PC-9 (cell line): Measurements from ENCODE around the gene EPHB2. TPM values are rescaled to one million over a fixed set of nuclear protein-coding genes. Genes with fewer than 3 reads are reported as not detected.

Experiments used
- BruUV-seq: library from RNA; stranded (reverse); fragments of 400-500 nt; replicated peaks from 2 replicates; lab custom pipeline; 2021; lab: Mats Ljungman, UMichigan
- CTCF ChIA-PET: fragments of 300-600 bp; sonication (Branson Sonifier 250); formaldehyde crosslinking; loops from one replicate; lab custom pipeline; 2022; ENCODE audit warnings: antibody characterized with exemption; lab: Charles Lee
- POLR2A ChIA-PET: fragments of 300-600 bp; sonication (Branson Sonifier 250); formaldehyde crosslinking; loops from one replicate; lab custom pipeline; 2022; ENCODE audit warnings: antibody characterized with exemption; ENCODE audit not compliant: unreplicated experiment; lab: Charles Lee
- DNase-seq, 2 experiments: peaks; one replicate each; pipeline versions ENCODE4 v3.0.0 to v3.0.0-alpha.2; 2015 to 2022; ENCODE audit warnings: mixed read lengths in 1 of 2
- H2AFZ ChIP-seq: fragments of 200-600 bp; sonication (generic); 2 replicates; pipeline ENCODE4 v1.8.1; 2017; ENCODE audit warnings: antibody characterized with exemption
- H3F3A ChIP-seq: fragments of 200-600 bp; sonication (generic); 2 replicates; pipeline ENCODE4 v1.8.1; 2017; ENCODE audit warnings: antibody characterized with exemption, mild to moderate bottlenecking, low read depth; ENCODE audit not compliant: insufficient read depth
- H3K27ac ChIP-seq: fragments of 200-600 bp; sonication (generic); 2 replicates; pipeline ENCODE4 v1.6.1; 2016; ENCODE audit warnings: mixed run types
- H3K27me3 ChIP-seq: fragments of 200-600 bp; sonication (generic); 2 replicates; pipeline ENCODE4 v1.6.1; 2016; ENCODE audit warnings: low read depth, mixed run types; ENCODE audit not compliant: insufficient read depth
- H3K36me3 ChIP-seq: fragments of 200-600 bp; sonication (generic); 2 replicates; pipeline ENCODE4 v1.6.1; 2016; ENCODE audit warnings: low read depth, mixed run types
- H3K4me1 ChIP-seq: fragments of 200-600 bp; sonication (generic); replicated peaks from 2 replicates; pipeline ENCODE4 v1.6.1; 2016; ENCODE audit warnings: mixed run types; ENCODE audit not compliant: insufficient read depth
- H3K4me2 ChIP-seq: fragments of 200-600 bp; sonication (generic); 2 replicates; pipeline ENCODE4 v1.6.1; 2017; ENCODE audit warnings: mixed run types
- H3K4me3 ChIP-seq: fragments of 200-600 bp; sonication (generic); 2 replicates; pipeline ENCODE4 v1.6.1; 2016; ENCODE audit warnings: mixed run types
- H3K79me2 ChIP-seq: fragments of 200-600 bp; sonication (generic); 2 replicates; pipeline ENCODE4 v1.6.1; 2017; ENCODE audit warnings: low read depth, mixed run types
- H3K9me2 ChIP-seq: fragments of 200-600 bp; sonication (generic); 2 replicates; pipeline ENCODE4 v1.8.1; 2017; ENCODE audit warnings: mild to moderate bottlenecking; ENCODE audit not compliant: insufficient read depth
- H3K9me3 ChIP-seq: fragments of 200-600 bp; sonication (generic); 2 replicates; pipeline ENCODE4 v1.8.1; 2016; ENCODE audit warnings: low read depth; ENCODE audit not compliant: insufficient read depth
- H4K20me1 ChIP-seq: fragments of 200-600 bp; sonication (generic); 2 replicates; pipeline ENCODE4 v1.8.1; 2017; ENCODE audit not compliant: insufficient read depth
- CTCF ChIP-seq: fragments of 200-600 bp; sonication (generic); conservative IDR thresholded peaks from 2 replicates; pipeline ENCODE4 v1.6.1; 2017; ENCODE audit warnings: mixed run types, antibody characterized with exemption, mild to moderate bottlenecking, moderate library complexity
- EZH2 ChIP-seq: fragments of 200-600 bp; sonication (generic); IDR thresholded peaks from 2 replicates; pipeline ENCODE4 v1.8.0; 2017; ENCODE audit warnings: antibody characterized with exemption, low read depth
- intact Hi-C: fragments of 100-400 bp; cut with micrococcal nuclease; formaldehyde crosslinking; loops from one replicate; pipeline ENCODE4 v1.10.0; 2022; ENCODE audit not compliant: unreplicated experiment
- total RNA-seq: library from RNA; stranded (reverse); gene quantifications from 2 replicates; pipeline ENCODE4 v1.2.3, GENCODE V29; 2021

EPHB2 gene
- total RNA-seq, 1 experiment from 2014 or later: 26.7 TPM

- intact Hi-C loops: no loop called here
- BruUV-seq: no TSS peak
- Histone ChIP-seq H3K27ac (no peak overlapping the region), H3K79me2 (no peaks in the 10 kb centered on the region), H3K27me3 (no peaks in the 10 kb centered on the region), H2AFZ (no peak overlapping the region), H3K4me1 (peaks cover 34% of the 10 kb centered on the region), H4K20me1 (no peaks in the 10 kb centered on the region), H3F3A (peaks cover 34% of the 10 kb centered on the region), H3K9me3 (no peaks in the 10 kb centered on the region), H3K4me3 (no peak overlapping the region), H3K4me2 (no peak overlapping the region), H3K9me2 (no peaks in the 10 kb centered on the region), H3K36me3 (no peaks in the 10 kb centered on the region)
- no peak for TF ChIP-seq CTCF
- no peak for TF ChIP-seq EZH2
- no peak for DNase-seq
- ChIA-PET POLR2A (no interaction called here), CTCF (no interaction called here)
Observed at GRCh38 chr1:22753481-22753971, 42.9 kb downstream of the EPHB2 start.

- no peaks in the 10 kb centered on the region for H4K20me1 ChIP-seq
- BruUV-seq: no TSS peak
- H3K9me2 ChIP-seq: no peaks in the 10 kb centered on the region
- POLR2A ChIA-PET: no interaction called here
- no peak overlapping the region for H3K4me2 ChIP-seq
- CTCF ChIA-PET: no interaction called here
- no peak overlapping the region for H2AFZ ChIP-seq
- no peaks in the 10 kb centered on the region for H3K9me3 ChIP-seq
- H3K4me3 ChIP-seq: no peak overlapping the region
- peaks cover 29% of the 10 kb centered on the region for H3F3A ChIP-seq
- no peak overlapping the region for H3K27ac ChIP-seq
- no peaks in the 10 kb centered on the region for H3K36me3 ChIP-seq
- no peaks in the 10 kb centered on the region for H3K79me2 ChIP-seq
- peaks cover 30% of the 10 kb centered on the region for H3K4me1 ChIP-seq
- H3K27me3 ChIP-seq: no peaks in the 10 kb centered on the region
- no peak for DNase-seq
- intact Hi-C loops: no loop called here
- TF ChIP-seq EZH2: no peak
- TF ChIP-seq CTCF: no peak
Observed at GRCh38 chr1:22754106-22754768, 43.6 kb downstream of the EPHB2 start.

- intact Hi-C loops: no loop called here
- POLR2A ChIA-PET: no interaction called here
- H3K79me2 ChIP-seq: no peaks in the 10 kb centered on the region
Observed at GRCh38 chr1:22754824-22755223, 44.2 kb downstream of the EPHB2 start.

More at GRCh38 chr1:22754824-22755223, 44.2 kb downstream of the EPHB2 start:
- no peak overlapping the region for H3K27ac ChIP-seq
- CTCF ChIA-PET: interaction anchor here (0.5 kb wide), 1 partner anchor 40 kb away, joined by 3 read pairs; no protein-coding TSS in a partner anchor
- no peaks in the 10 kb centered on the region for H3K27me3 ChIP-seq
- no peak overlapping the region for H2AFZ ChIP-seq
- no peaks in the 10 kb centered on the region for H3K9me2 ChIP-seq
- no peaks in the 10 kb centered on the region for H3K36me3 ChIP-seq
- BruUV-seq: no TSS peak
- TF ChIP-seq EZH2: no peak
- no peak for TF ChIP-seq CTCF
- no peaks in the 10 kb centered on the region for H4K20me1 ChIP-seq
- peaks cover 24% of the 10 kb centered on the region for H3K4me1 ChIP-seq
- no peak for DNase-seq
- H3K9me3 ChIP-seq: no peaks in the 10 kb centered on the region
- no peak overlapping the region for H3K4me2 ChIP-seq
- H3F3A ChIP-seq: peaks cover 23% of the 10 kb centered on the region
- no peak overlapping the region for H3K4me3 ChIP-seq
